ENCODE measurements around the gene TMEM88. TPM values are rescaled to one million over a fixed set of nuclear protein-coding genes. Genes with fewer than 3 reads are reported as not detected.

The TMEM88 gene
- total and polyA plus RNA-seq, 5 donors from 2014 or later = 31.5 TPM; not detected in 4

DNA sequence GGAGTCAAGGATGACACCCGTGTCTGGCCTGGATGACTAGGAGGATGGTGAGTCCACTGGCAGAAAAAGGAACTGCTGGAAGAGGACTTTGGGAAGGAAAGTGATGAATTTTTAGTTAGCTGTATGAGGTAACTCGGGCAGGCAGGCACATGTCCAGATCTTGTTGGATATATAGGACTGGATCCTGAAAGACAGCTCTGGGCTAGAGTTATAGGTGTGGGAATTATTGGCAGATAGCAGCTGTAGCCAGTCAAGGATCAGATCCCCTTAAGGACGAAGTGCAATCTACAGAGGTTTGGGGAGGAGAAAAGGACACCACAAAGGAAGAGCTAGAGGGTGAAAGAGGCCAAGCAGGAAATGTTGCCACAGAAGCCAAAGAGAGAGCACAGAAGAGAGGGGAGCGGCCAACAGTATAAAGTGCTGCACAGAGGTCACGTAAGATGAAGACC, 13.0 kb downstream of the TMEM88 start:
- Histone ChIP-seq H3K27ac (ENCODE audit: insufficient read depth, low read length, poor library complexity, severe bottlenecking) (no peak overlapping the region), H3K4me1 (ENCODE audit: control insufficient read depth, insufficient read depth, low read length, poor library complexity, severe bottlenecking) (peaks cover 16% of the 10 kb centered on the region)
- DNase-seq = peak in 1 of 3 donors; percentile 44

DNA sequence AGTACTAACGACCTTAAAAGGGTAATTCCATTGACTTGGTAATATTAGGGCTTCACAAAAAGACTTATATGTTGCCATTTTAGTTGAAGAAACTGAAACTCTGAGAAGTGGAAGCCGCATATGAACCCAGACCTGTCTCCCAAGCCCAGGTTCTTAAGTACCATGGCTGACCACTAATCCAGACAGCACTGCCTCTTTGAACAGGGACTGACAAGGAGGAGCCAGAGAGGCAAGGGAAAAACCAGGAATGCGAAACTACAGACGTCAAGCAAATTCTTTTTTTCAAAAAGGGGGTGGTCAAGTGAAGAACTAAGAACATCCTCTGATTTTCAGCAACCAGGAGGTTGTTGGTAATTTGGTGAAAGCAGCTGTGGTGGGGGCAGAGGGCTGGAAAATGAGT, 18.2 kb downstream of the TMEM88 start:
- H3K4me3 ChIP-seq (ENCODE audit: low read depth, low read length) = no peak overlapping the region
- Mint-ChIP-seq H3K9me3 (no peaks in the 10 kb centered on the region), H3K4me1 (peaks cover 18 to 34% (median 27%) of the 10 kb centered on the region in 4 donors), H3K36me3 (peaks cover 7% of the 10 kb centered on the region), H3K27me3 (no peaks in the 10 kb centered on the region), H3K27ac (peak overlapping the region in 1 of 3 donors; percentile 40), H3K4me3 (no peak overlapping the region)
- peaks cover 6% of the 10 kb centered on the region for H3K36me3 ChIP-seq (ENCODE audit: control insufficient read depth, insufficient read depth, low read length)
- DNase-seq (no peak), ATAC-seq (ENCODE audit: low read depth in 2 of 2) (no peak)
- no peak overlapping the region for H3K27ac ChIP-seq (ENCODE audit: insufficient read depth, low read length, poor library complexity, severe bottlenecking)
- no peaks in the 10 kb centered on the region for H3K27me3 ChIP-seq (ENCODE audit: control insufficient read depth, insufficient read depth, low read length)
- peaks cover 9% of the 10 kb centered on the region for H3K4me1 ChIP-seq (ENCODE audit: control insufficient read depth, insufficient read depth, low read length, poor library complexity, severe bottlenecking)
- no peaks in the 10 kb centered on the region for H3K9me3 ChIP-seq (ENCODE audit: control insufficient read depth in 2 of 2, low read length in 2 of 2)

More for the DNA sequence above, 13.0 kb downstream of the TMEM88 start:
- peak; percentile 58 to 71 for ATAC-seq (ENCODE audit: low read depth in 2 of 2)
- H3K27ac Mint-ChIP-seq = peak overlapping the region; percentile 45 to 85 (median 81)
- peak overlapping the region; percentile 36 to 74 (median 56) for H3K4me3 Mint-ChIP-seq
- no peaks in the 10 kb centered on the region for H3K9me3 ChIP-seq (ENCODE audit: control insufficient read depth in 2 of 2, low read length in 2 of 2)
- H3K36me3 ChIP-seq (ENCODE audit: control insufficient read depth, insufficient read depth, low read length) = no peaks in the 10 kb centered on the region
- peaks cover 14 to 37% (median 18%) of the 10 kb centered on the region in 4 donors for H3K4me1 Mint-ChIP-seq
- H3K27me3 Mint-ChIP-seq = no peaks in the 10 kb centered on the region
- H3K9me3 Mint-ChIP-seq = no peaks in the 10 kb centered on the region
- peaks cover 19% of the 10 kb centered on the region for H3K36me3 Mint-ChIP-seq
- peak overlapping the region; percentile 17 for H3K4me3 ChIP-seq (ENCODE audit: low read depth, low read length)
- no peaks in the 10 kb centered on the region for H3K27me3 ChIP-seq (ENCODE audit: control insufficient read depth, insufficient read depth, low read length)

DNA sequence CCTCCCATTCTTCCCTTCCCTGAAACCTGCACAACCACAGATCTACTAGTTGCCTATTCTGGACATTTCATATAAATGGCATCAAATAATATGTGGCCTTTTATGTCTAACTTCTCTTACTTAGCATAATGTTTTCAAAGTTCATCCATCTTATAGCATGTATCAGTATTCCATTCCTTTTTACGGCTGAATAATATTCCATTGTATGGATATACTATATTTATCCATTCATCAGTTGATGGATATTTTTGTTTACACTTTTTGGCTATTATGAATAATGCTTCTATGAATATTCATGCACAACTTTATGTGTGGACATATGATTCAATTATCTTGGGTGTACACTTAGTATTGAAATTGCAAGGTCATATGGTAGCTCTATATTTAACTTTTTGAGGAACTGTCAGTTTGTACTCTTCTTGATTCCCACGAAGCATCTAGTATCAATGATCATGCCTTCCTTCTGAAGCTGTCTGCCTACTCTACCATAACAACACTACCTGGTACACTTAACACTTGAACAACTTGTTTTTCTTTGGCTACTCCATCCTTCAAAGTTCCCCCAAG, 21.0 kb downstream of the TMEM88 start:
- ATAC-seq (ENCODE audit: low read depth in 2 of 2) (no peak), DNase-seq (no peak)
- Mint-ChIP-seq H3K27ac (peak overlapping the region in 2 of 3 donors; percentile 7 to 53), H3K36me3 (peaks cover 7% of the 10 kb centered on the region), H3K4me1 (peaks cover 13 to 27% (median 19%) of the 10 kb centered on the region in 4 donors), H3K9me3 (no peaks in the 10 kb centered on the region), H3K27me3 (no peaks in the 10 kb centered on the region), H3K4me3 (peak overlapping the region in 1 of 4 donors; percentile 86)
- Histone ChIP-seq H3K9me3 (ENCODE audit: control insufficient read depth in 2 of 2, low read length in 2 of 2) (no peaks in the 10 kb centered on the region), H3K27me3 (ENCODE audit: control insufficient read depth, insufficient read depth, low read length) (no peaks in the 10 kb centered on the region), H3K4me3 (ENCODE audit: low read depth, low read length) (no peak overlapping the region), H3K27ac (ENCODE audit: insufficient read depth, low read length, poor library complexity, severe bottlenecking) (no peak overlapping the region), H3K36me3 (ENCODE audit: control insufficient read depth, insufficient read depth, low read length) (peaks cover 20% of the 10 kb centered on the region), H3K4me1 (ENCODE audit: control insufficient read depth, insufficient read depth, low read length, poor library complexity, severe bottlenecking) (peaks cover 9% of the 10 kb centered on the region)

DNA sequence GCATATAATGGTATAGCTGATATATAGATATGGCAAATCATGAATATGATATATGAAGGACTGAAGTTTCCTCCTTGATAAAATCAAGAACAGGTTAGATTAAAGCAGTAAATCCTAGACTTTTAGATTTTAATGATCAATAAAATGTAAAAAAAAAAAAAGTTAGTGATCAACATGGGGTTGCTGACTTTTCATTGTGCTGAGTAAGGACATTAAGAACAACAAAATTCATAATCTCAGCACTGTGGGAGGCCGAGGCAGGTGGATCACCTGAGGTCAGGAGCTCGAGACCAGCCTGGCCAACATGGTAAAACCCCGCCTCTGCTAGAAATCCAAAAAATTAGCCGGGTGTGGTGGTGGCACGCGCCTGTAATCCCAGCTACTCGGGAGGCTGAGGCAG, 23.4 kb downstream of the TMEM88 start:
- Mint-ChIP-seq H3K27ac (no peak overlapping the region), H3K4me1 (peaks cover 11 to 21% (median 15%) of the 10 kb centered on the region in 4 donors), H3K9me3 (no peaks in the 10 kb centered on the region), H3K36me3 (peaks cover 7% of the 10 kb centered on the region), H3K27me3 (no peaks in the 10 kb centered on the region), H3K4me3 (no peak overlapping the region)
- Histone ChIP-seq H3K4me1 (ENCODE audit: control insufficient read depth, insufficient read depth, low read length, poor library complexity, severe bottlenecking) (peaks cover 33% of the 10 kb centered on the region), H3K36me3 (ENCODE audit: control insufficient read depth, insufficient read depth, low read length) (peaks cover 20% of the 10 kb centered on the region), H3K9me3 (ENCODE audit: control insufficient read depth in 2 of 2, low read length in 2 of 2) (no peaks in the 10 kb centered on the region), H3K4me3 (ENCODE audit: low read depth, low read length) (no peak overlapping the region), H3K27me3 (ENCODE audit: control insufficient read depth, insufficient read depth, low read length) (no peaks in the 10 kb centered on the region), H3K27ac (ENCODE audit: insufficient read depth, low read length, poor library complexity, severe bottlenecking) (no peak overlapping the region)
- no peak for DNase-seq
- no peak for ATAC-seq (ENCODE audit: low read depth in 2 of 2)

DNA sequence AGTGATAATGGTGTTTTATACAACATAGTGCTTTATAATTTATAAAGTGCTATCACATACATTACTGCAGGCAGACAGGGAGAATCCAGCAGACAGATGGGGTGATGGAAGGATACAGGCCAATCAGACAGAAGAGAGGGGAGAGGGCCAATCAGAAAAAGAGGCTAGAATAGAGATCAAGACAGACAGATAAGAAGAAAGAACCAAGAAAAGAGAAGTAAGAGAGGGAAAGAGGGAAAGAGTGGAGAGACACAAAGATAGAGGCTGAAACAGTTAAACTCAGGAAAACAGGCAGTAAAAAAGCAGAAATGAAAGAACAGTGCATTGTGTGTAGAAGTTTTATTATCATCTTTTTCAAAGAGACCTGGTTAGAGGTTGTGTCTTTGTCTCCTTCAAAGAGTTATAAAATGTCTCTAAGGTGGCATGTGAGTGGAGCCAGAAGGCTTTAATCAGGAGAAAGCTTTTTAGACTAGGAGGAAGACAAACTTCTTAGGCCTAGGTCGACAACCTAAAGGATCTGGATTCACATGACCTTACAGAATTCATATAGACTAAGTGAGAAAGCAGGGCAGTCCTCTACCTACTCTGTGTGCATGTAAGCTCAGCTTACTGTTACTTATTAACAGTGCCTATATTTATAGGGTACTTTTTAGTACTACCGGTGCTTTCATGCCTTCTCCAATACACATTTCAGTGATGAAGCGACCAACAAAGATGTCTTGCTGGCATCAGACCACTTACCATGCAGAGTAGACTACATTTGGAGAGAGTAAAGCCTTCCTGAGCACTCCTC, 25.4 kb downstream of the TMEM88 start:
- H3K9me3 Mint-ChIP-seq = no peaks in the 10 kb centered on the region
- Histone ChIP-seq H3K9me3 (ENCODE audit: control insufficient read depth in 2 of 2, low read length in 2 of 2) (no peaks in the 10 kb centered on the region), H3K36me3 (ENCODE audit: control insufficient read depth, insufficient read depth, low read length) (peaks cover 18% of the 10 kb centered on the region), H3K4me3 (ENCODE audit: low read depth, low read length) (peak overlapping the region; percentile 44), H3K27me3 (ENCODE audit: control insufficient read depth, insufficient read depth, low read length) (no peaks in the 10 kb centered on the region), H3K4me1 (ENCODE audit: control insufficient read depth, insufficient read depth, low read length, poor library complexity, severe bottlenecking) (peaks cover 41% of the 10 kb centered on the region), H3K27ac (ENCODE audit: insufficient read depth, low read length, poor library complexity, severe bottlenecking) (peak overlapping the region; percentile 24)
- peaks cover 4% of the 10 kb centered on the region for H3K36me3 Mint-ChIP-seq
- H3K27me3 Mint-ChIP-seq = no peaks in the 10 kb centered on the region
- peaks cover 11 to 13% (median 12%) of the 10 kb centered on the region in 4 donors for H3K4me1 Mint-ChIP-seq
- H3K27ac Mint-ChIP-seq = no peak overlapping the region
- ATAC-seq (ENCODE audit: low read depth in 2 of 2) = no peak
- DNase-seq = no peak
- H3K4me3 Mint-ChIP-seq = no peak overlapping the region

DNA sequence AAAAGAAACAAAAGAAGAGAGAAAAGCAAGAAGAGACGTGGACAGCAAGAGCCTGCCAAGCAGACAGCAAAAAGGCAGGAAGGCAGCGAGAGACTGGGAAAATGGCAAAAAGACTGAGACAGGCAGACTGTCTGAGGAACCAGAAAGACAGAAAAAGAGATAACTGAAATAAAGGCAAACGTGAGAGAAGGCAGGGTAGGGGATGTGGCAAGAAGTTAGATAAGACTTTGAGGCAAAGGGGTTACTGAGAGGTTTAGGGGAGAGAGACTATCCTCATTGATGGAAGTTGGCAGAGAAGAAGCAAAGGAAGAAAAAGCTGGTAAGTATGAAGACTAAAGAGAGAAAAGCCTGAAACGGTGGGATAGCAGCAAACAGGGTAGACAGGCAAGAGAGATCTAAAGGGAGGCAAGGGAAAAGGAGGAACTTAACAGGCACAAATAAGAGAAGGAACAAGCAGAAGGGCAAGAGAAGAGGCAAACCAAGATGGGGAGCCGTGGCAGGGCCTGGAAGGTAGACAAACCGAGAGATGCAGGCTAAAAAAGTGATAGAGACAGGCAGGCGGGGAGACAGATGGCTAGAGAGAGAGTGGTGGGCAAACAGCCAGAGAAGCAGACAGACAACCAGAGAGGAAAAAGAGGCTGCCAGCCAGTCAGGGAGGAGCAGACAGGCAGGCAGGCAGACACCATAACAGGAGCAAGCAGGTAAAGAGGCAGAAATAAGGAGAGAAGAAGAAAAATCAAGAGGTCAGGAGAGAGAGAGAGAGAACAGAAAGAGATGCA, 26.6 kb downstream of the TMEM88 start:
- peaks cover 14% of the 10 kb centered on the region for H3K36me3 ChIP-seq (ENCODE audit: control insufficient read depth, insufficient read depth, low read length)
- H3K4me3 Mint-ChIP-seq = no peak overlapping the region
- ATAC-seq (ENCODE audit: low read depth in 2 of 2) = no peak
- H3K4me3 ChIP-seq (ENCODE audit: low read depth, low read length) = peak overlapping the region; percentile 64
- peaks cover 51% of the 10 kb centered on the region for H3K4me1 ChIP-seq (ENCODE audit: control insufficient read depth, insufficient read depth, low read length, poor library complexity, severe bottlenecking)
- H3K9me3 Mint-ChIP-seq = no peaks in the 10 kb centered on the region
- H3K27me3 Mint-ChIP-seq = peaks cover 6% of the 10 kb centered on the region
- no peak for DNase-seq
- peak overlapping the region; percentile 67 for H3K27ac ChIP-seq (ENCODE audit: insufficient read depth, low read length, poor library complexity, severe bottlenecking)
- H3K36me3 Mint-ChIP-seq = peaks cover 4% of the 10 kb centered on the region
- H3K27ac Mint-ChIP-seq = no peak overlapping the region
- H3K9me3 ChIP-seq (ENCODE audit: control insufficient read depth in 2 of 2, low read length in 2 of 2) = no peaks in the 10 kb centered on the region
- H3K4me1 Mint-ChIP-seq = peaks cover 4 to 11% (median 8%) of the 10 kb centered on the region in 4 donors
- H3K27me3 ChIP-seq (ENCODE audit: control insufficient read depth, insufficient read depth, low read length) = no peaks in the 10 kb centered on the region

DNA sequence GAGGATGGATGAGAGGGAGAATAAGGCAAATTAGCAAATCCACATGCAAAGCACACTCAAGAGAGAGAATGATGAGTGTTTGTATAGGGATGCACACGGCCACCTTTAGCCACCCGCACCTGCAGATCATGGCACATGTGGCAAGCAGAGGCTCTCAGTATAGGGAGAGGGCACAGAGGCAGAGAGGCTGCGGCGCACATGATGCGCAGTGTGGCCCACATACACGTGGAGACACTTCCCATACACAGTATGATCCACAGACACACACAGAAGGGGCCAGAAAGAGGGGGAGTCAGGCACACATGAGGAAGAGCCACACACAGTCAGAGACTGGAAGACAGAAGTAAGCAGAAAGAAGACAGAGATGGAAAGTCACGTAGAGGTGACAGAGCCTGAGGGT, 27.2 kb downstream of the TMEM88 start:
- Histone ChIP-seq H3K36me3 (ENCODE audit: control insufficient read depth, insufficient read depth, low read length) (peaks cover 14% of the 10 kb centered on the region), H3K4me1 (ENCODE audit: control insufficient read depth, insufficient read depth, low read length, poor library complexity, severe bottlenecking) (peaks cover 57% of the 10 kb centered on the region), H3K4me3 (ENCODE audit: low read depth, low read length) (peak overlapping the region; percentile 64), H3K27ac (ENCODE audit: insufficient read depth, low read length, poor library complexity, severe bottlenecking) (peak overlapping the region; percentile 67), H3K9me3 (ENCODE audit: control insufficient read depth in 2 of 2, low read length in 2 of 2) (no peaks in the 10 kb centered on the region), H3K27me3 (ENCODE audit: control insufficient read depth, insufficient read depth, low read length) (no peaks in the 10 kb centered on the region)
- Mint-ChIP-seq H3K4me3 (no peak overlapping the region), H3K4me1 (peaks cover 0 to 11% (median 7%) of the 10 kb centered on the region in 4 donors), H3K27me3 (peaks cover 7% of the 10 kb centered on the region), H3K27ac (no peak overlapping the region), H3K36me3 (peaks cover 7% of the 10 kb centered on the region), H3K9me3 (no peaks in the 10 kb centered on the region)
- ATAC-seq (ENCODE audit: low read depth in 2 of 2) = no peak
- no peak for DNase-seq

All from CD4-positive, CD25-positive, alpha-beta regulatory T cell (primary cell).